H1 (cell line): ENCODE results near the gene USP43.

ENCODE experiments used
- EP300 ChIP-seq, 2 experiments: IDR thresholded peaks; 1 replicate in 1 of 2; 2 replicates in 1 of 2; pipeline ENCODE4 v1.6.1; 2011 to 2012; ENCODE audit warnings: low read depth in 2 of 2, low read length in 2 of 2, mild to moderate bottlenecking in 2 of 2, borderline replicate concordance in 1 of 2, inconsistent platforms in 1 of 2, moderate library complexity in 1 of 2
- EZH2 ChIP-seq: fragments of 200-600 bp; sonication (generic); IDR thresholded peaks from 2 replicates; pipeline ENCODE4 v1.7.1; 2012; ENCODE audit warnings: low read depth, mild to moderate bottlenecking, moderate library complexity, low read length, inconsistent platforms; ENCODE audit not compliant: severe bottlenecking
- SUZ12 ChIP-seq: fragments of 200-600 bp; sonication (generic); IDR thresholded peaks from 2 replicates; pipeline ENCODE4 v1.6.1; 2012; ENCODE audit warnings: mild to moderate bottlenecking, inconsistent platforms, low read length, moderate library complexity, mixed read lengths
- YY1 ChIP-seq: IDR thresholded peaks from 2 replicates; pipeline ENCODE4 v1.6.1; 2011; ENCODE audit warnings: low read depth, mild to moderate bottlenecking, low read length
- TF ChIP-seq, protein P1 (sequence below): IDR thresholded peaks from 2 replicates; pipeline ENCODE4 v1.6.1; 2011; ENCODE audit warnings: low read length, improper control_type of control experiment

DNA sequence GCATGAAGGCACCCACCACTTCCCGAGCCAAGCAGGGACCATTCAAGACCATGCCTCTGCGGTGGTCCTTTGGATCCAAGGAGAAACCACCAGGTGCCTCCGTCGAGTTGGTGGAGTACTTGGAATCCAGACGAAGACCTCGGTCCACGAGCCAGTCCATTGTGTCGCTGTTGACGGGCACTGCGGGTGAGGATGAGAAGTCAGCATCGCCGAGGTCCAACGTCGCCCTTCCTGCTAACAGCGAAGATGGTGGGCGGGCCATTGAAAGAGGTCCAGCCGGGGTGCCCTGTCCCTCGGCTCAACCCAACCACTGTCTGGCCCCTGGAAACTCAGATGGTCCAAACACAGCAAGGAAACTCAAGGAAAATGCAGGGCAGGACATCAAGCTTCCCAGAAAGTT lies 82.7 kb downstream of the USP43 start:
- no peak for TF ChIP-seq YY1
- no peak for TF ChIP-seq SUZ12
- no peak for TF ChIP-seq EP300 (IDR thresholded peaks at IDR 0.05; ENCODE audit: borderline replicate concordance in 1 of 2, low read depth in 2 of 2, low read length in 2 of 2)
- no peak for TF ChIP-seq EZH2
- TF ChIP-seq, protein P1, sequence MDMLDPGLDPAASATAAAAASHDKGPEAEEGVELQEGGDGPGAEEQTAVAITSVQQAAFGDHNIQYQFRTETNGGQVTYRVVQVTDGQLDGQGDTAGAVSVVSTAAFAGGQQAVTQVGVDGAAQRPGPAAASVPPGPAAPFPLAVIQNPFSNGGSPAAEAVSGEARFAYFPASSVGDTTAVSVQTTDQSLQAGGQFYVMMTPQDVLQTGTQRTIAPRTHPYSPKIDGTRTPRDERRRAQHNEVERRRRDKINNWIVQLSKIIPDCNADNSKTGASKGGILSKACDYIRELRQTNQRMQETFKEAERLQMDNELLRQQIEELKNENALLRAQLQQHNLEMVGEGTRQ = no peak
